ENCODE results near the gene PRKRA.

PRKRA gene

GRCh38 chr2:178484245-178485041 is 33.5 kb upstream of the PRKRA start:
- DNase-seq (ENCODE audit: extremely low read depth, low read depth): no peak
- TF ChIP-seq CTCF (IDR thresholded peaks at IDR 0.05; ENCODE audit: low read depth, low read length, missing control alignments): no peak
- H3K4me3 ChIP-seq (replicated peaks; ENCODE audit: low read depth, low read length): no peak overlapping the region

DNA sequence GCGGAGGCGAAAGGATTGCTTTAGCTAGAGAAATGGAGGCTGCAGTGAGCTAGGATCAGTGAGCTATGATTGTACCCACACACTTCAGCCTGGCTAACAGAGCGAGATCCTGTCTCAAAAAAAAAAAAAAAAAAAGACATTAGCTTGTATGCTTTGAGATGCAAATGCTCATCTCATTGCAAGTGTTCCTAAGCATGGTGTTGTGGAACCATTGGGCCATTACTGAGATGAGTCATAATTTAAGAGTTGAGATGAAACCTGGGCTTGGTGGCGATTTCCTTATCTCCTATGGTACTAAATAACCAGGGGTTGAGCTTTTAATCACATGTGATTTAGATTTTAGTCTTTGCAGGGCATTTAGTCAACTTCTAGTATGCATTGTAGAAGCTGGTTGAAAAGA is 31.5 kb upstream of the PRKRA start:
- no peak for TF ChIP-seq CTCF (IDR thresholded peaks at IDR 0.05; ENCODE audit: low read depth, low read length, missing control alignments)
- H3K4me3 ChIP-seq (replicated peaks; ENCODE audit: low read depth, low read length): no peak overlapping the region
- DNase-seq (ENCODE audit: extremely low read depth, low read depth): no peak

DNA sequence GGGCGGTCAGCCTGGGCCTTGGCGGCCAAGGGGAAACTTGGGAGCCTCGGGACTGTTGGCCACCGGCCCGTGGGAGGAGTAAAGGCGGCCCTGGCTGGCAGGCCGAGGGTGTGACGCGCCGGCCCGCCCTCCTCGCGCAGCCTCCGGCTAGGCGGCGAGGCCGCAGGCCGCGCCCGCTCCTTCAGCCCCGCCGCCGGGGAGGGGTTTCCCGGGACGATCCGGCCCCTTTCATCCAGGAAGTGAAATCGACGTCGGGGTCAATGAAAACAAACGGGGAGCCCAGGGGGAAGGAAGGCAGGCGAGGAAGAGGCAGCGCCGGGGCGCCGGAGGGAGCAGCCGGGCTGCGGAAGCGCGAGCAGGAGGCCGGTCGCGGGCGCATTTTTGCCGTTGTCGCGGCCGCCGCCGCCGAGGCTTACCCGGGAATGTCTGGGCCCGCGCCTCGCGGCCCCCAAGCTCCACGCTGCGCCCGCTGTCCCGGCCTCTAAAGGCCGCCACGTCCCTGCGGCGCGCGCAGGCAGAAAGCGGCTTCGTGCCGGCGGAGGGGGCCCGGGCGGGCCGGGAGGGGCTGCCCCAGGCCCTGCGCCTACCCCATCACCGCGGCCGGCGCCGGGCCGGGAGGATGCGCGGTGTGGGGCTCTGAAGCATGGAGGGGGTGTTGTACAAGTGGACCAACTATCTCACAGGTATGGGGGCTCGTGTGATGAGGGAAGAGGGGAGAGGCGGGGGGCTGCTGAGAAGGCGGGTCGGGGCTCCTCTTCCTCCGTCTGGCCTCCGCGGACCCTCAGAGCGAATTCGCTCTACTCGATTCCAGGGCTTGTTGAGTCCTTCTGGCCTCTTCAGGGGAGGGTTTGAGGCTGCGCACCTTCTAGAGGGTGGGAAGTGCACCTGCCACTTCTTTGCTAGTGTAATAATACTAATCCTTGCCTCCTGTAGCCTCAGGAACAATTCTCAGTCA is 29.5 kb upstream of the PRKRA start, which contains the start of gene PLEKHA3:
TSS of gene PLEKHA3 (plus strand) at position 231 of the 955 bp plus-strand sequence. CDS start at position 644, 413 bp downstream.
- peak; percentile 77 for DNase-seq (ENCODE audit: extremely low read depth, low read depth)

DNA sequence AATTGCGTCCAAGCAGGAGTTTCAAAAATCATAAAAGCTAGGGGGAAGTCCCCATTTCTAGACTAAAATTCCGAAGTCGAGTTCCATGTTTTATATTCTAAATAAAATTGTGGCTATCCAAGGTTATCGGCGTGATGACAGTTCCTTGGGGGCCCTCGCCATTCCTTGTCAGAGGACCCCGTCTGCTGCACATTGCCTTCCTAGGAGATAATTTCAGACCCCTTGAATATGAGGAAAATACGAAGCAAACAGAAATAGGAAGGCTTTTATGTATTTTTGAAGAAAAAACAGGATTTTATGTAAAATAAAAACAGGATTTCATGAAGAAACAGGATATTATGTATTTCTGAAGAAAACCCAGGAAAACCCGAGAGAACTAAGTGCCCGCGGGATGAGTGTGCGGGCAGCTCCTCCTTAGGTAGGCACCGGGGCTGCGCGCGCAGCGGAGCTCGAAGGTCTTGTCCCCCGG is 28.8 kb upstream of the PRKRA start:
- DNase-seq (ENCODE audit: extremely low read depth, low read depth): no peak
- peak overlapping the region; percentile 75 for H3K4me3 ChIP-seq (replicated peaks; ENCODE audit: low read depth, low read length)
- TF ChIP-seq CTCF (IDR thresholded peaks at IDR 0.05; ENCODE audit: low read depth, low read length, missing control alignments): no peak

More for the DNA sequence above, 29.5 kb upstream of the PRKRA start, which contains the start of gene PLEKHA3:
- H3K4me3 ChIP-seq (replicated peaks; ENCODE audit: low read depth, low read length): peak within 1 kb of the TSS; percentile 75
- no peak for TF ChIP-seq CTCF (IDR thresholded peaks at IDR 0.05; ENCODE audit: low read depth, low read length, missing control alignments)

DNA sequence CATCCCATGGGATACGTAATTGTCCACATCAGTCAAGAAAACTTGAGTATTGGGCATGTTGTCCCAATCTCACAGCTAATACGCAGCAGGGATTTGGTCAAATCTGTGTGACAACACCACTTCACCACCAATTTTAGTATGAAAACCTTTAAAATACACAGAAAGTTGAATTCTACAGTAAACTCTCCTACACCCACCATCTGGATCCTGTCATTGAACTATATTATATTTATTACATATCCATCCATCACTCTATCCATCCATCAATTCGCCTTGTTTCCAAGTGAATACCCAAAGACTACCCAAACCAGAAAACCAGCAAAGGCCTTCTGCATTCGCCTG is 28.3 kb upstream of the PRKRA start:
- no peak for DNase-seq (ENCODE audit: extremely low read depth, low read depth)
- peak overlapping the region; percentile 93 for H3K4me3 ChIP-seq (replicated peaks; ENCODE audit: low read depth, low read length)
- no peak for TF ChIP-seq CTCF (IDR thresholded peaks at IDR 0.05; ENCODE audit: low read depth, low read length, missing control alignments)

DNA sequence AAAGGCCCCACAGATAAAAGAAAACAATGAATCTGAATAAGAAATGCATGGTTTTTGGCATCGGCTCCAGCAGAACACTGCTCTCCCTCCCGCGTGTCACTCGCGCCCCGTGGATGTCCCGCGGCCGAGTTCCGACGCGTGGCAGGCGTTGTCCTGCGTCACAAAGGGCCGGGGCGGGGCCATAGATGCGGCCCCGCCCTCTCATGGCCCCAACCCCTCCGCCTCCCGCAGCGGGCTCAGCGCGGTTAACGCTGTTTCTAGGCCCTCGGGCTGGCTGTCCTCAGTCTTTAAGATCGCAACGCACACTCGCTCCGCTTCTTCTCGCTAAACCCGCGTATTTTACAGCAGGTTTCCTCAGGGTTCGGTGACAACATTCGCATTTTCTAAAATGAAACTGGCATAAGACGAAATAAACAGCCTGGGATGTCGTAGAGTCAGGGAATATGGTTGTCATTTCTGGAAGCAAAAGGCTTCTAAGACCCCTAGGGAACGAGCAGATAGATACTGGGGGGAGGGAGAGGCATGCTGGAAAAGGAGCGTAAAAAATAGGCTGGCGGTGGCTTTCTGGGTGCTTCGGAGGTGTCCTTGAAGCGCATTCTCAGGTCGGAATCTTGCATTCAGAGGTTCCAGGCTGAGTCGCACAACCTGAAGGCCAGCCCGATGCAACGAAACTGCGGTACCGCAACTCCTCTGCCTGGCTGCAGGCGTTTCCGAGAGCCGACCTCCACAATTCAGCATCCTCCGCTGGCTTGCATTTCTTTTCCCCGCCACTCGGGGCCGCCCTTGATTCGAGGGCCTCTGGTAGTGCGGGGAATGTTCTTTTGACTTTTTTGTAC is 27.7 kb upstream of the PRKRA start, which contains the start of gene FKBP7:
TSS of gene FKBP7 (minus strand) at position 162 of the 836 bp plus-strand sequence. CDS start at position 61, 101 bp downstream.
- TF ChIP-seq CTCF (IDR thresholded peaks at IDR 0.05; ENCODE audit: low read depth, low read length, missing control alignments): peak; percentile 54
- DNase-seq (ENCODE audit: extremely low read depth, low read depth): peak; percentile 32

More for the DNA sequence above, 27.7 kb upstream of the PRKRA start, which contains the start of gene FKBP7:
- H3K4me3 ChIP-seq (replicated peaks; ENCODE audit: low read depth, low read length): peak within 1 kb of the TSS; percentile 93
